ENCODE results near the gene WEE1. TPM values are rescaled to one million over a fixed set of nuclear protein-coding genes. Genes with fewer than 3 reads are reported as not detected.

Gene WEE1
- total RNA-seq, 4 donors from 2014 or later, result 19.2 to 32.4 (median 22.2) TPM

GRCh38 chr11:9580894-9581293 is 7.4 kb downstream of the WEE1 start:
- no peak for DNase-seq (ENCODE audit: low spot score in 2 of 2)
- Histone ChIP-seq H3K4me1 (peaks cover 0 to 26% (median 8%) of the 10 kb centered on the region in 4 donors), H3K4me3 (no peak overlapping the region), H3K27me3 (no peaks in the 10 kb centered on the region), H3K27ac (no peak overlapping the region), H3K9me3 (no peaks in the 10 kb centered on the region), H3K36me3 (peaks cover 0 to 44% (median 0%) of the 10 kb centered on the region in 3 donors)
- TF ChIP-seq POLR2A (IDR thresholded peaks at IDR 0.05) (no peak), CTCF (IDR thresholded peaks at IDR 0.05) (no peak), EP300 (IDR thresholded peaks at IDR 0.05) (no peak)
- WGBS, 2 donors, result 95 to 98% methylated on average over 4 of the region's 4 CpGs

GRCh38 chr11:9581556-9582161 is 8.2 kb downstream of the WEE1 start:
- DNase-seq (ENCODE audit: low spot score in 2 of 2), result no peak
- peaks cover 0 to 52% (median under 1%) of the 10 kb centered on the region in 3 donors for H3K36me3 ChIP-seq
- H3K27me3 ChIP-seq, result no peaks in the 10 kb centered on the region
- H3K4me3 ChIP-seq, result no peak overlapping the region
- H3K4me1 ChIP-seq, result peaks cover 0 to 18% (median 7%) of the 10 kb centered on the region in 4 donors
- H3K9me3 ChIP-seq, result no peaks in the 10 kb centered on the region
- H3K27ac ChIP-seq, result no peak overlapping the region
- 95 to 97% methylated on average over 6 of the region's 6 CpGs for WGBS, 2 donors
- TF ChIP-seq EP300 (IDR thresholded peaks at IDR 0.05) (no peak), CTCF (IDR thresholded peaks at IDR 0.05) (no peak), POLR2A (IDR thresholded peaks at IDR 0.05) (no peak)

GRCh38 chr11:9590717-9591116 is 17.2 kb downstream of the WEE1 start:
- Histone ChIP-seq H3K27ac (no peak overlapping the region), H3K27me3 (no peaks in the 10 kb centered on the region), H3K4me1 (no peaks in the 10 kb centered on the region), H3K4me3 (no peak overlapping the region), H3K36me3 (peaks cover 0 to 47% (median 7%) of the 10 kb centered on the region in 3 donors), H3K9me3 (no peaks in the 10 kb centered on the region)
- WGBS, 2 donors, result 91 to 92% methylated on average over 4 of the region's 4 CpGs
- TF ChIP-seq CTCF (IDR thresholded peaks at IDR 0.05), result no peak
- TF ChIP-seq POLR2A (IDR thresholded peaks at IDR 0.05), result no peak
- TF ChIP-seq EP300 (IDR thresholded peaks at IDR 0.05), result no peak
- no peak for DNase-seq (ENCODE audit: low spot score in 2 of 2)

GRCh38 chr11:9594267-9595046 is 21.0 kb downstream of the WEE1 start:
- no peaks in the 10 kb centered on the region for H3K27me3 ChIP-seq
- no peak for DNase-seq (ENCODE audit: low spot score in 2 of 2)
- no peaks in the 10 kb centered on the region for H3K4me1 ChIP-seq
- 72 to 82% methylated on average over 11 of the region's 11 CpGs for WGBS, 2 donors
- no peaks in the 10 kb centered on the region for H3K9me3 ChIP-seq
- H3K36me3 ChIP-seq, result peaks cover 0 to 10% (median 0%) of the 10 kb centered on the region in 3 donors
- H3K4me3 ChIP-seq, result no peak overlapping the region
- TF ChIP-seq EP300 (IDR thresholded peaks at IDR 0.05) (no peak), CTCF (IDR thresholded peaks at IDR 0.05) (no peak), POLR2A (IDR thresholded peaks at IDR 0.05) (no peak)
- no peak overlapping the region for H3K27ac ChIP-seq

GRCh38 chr11:9596926-9597464 is 23.5 kb downstream of the WEE1 start:
- H3K9me3 ChIP-seq, result no peaks in the 10 kb centered on the region
- H3K4me3 ChIP-seq, result no peak overlapping the region
- no peak for DNase-seq (ENCODE audit: low spot score in 2 of 2)
- H3K27me3 ChIP-seq, result no peaks in the 10 kb centered on the region
- no peaks in the 10 kb centered on the region for H3K36me3 ChIP-seq
- TF ChIP-seq CTCF (IDR thresholded peaks at IDR 0.05), result no peak
- TF ChIP-seq EP300 (IDR thresholded peaks at IDR 0.05), result no peak
- no peak for TF ChIP-seq POLR2A (IDR thresholded peaks at IDR 0.05)
- H3K27ac ChIP-seq, result no peak overlapping the region
- 77 to 89% methylated on average over 4 of the region's 4 CpGs for WGBS, 2 donors
- H3K4me1 ChIP-seq, result no peaks in the 10 kb centered on the region
